Left ventricle myocardium inferior (tissue), 1 donor: ENCODE results near the gene SCAMP3. TPM values are rescaled to one million over a fixed set of nuclear protein-coding genes. Genes with fewer than 3 reads are reported as not detected.

Experiments
- DNase-seq: peaks from one replicate; pipeline ENCODE4 v3.0.0-alpha.2; 2020
- H3K27ac ChIP-seq: fragments of 200-600 bp; replicated peaks from 2 replicates; pipeline ENCODE4 v1.8.0; 2021
- H3K27me3 ChIP-seq: fragments of 200-600 bp; 2 replicates; pipeline ENCODE4 v1.8.0; 2021; ENCODE audit warnings: low read depth
- H3K36me3 ChIP-seq: fragments of 200-600 bp; 2 replicates; pipeline ENCODE4 v1.8.0; 2021
- H3K4me1 ChIP-seq: fragments of 200-600 bp; 2 replicates; pipeline ENCODE4 v1.8.0; 2021
- H3K4me3 ChIP-seq: fragments of 200-600 bp; 2 replicates; pipeline ENCODE4 v1.8.0; 2021; ENCODE audit warnings: mild to moderate bottlenecking, moderate library complexity
- H3K9me3 ChIP-seq: fragments of 200-600 bp; replicated peaks from 2 replicates; pipeline ENCODE4 v1.8.0; 2021
- intact Hi-C: fragments of 100-400 bp; cut with micrococcal nuclease; formaldehyde crosslinking; loops from one replicate; pipeline ENCODE4 v1.11.0; 2022
- total RNA-seq: library from RNA; stranded (reverse); fragmentation: NEBNext Ultra II Directional; extraction: Animal tissue kit (Norgen Biotek cat#: 25700); gene quantifications from one replicate; pipeline ENCODE4 v1.2.1, GENCODE V29; 2021
- TF ChIP-seq, protein P1 (sequence below): fragments of 200-600 bp; IDR thresholded peaks from 2 replicates; pipeline ENCODE4 v1.8.0; 2021; ENCODE audit warnings: antibody characterized with exemption, mild to moderate bottlenecking, borderline replicate concordance
- donor health status: DM: no; HTN: yes; CAD: no; lungs with severe emphysema.

The SCAMP3 gene
- total RNA-seq, 1 donor from 2014 or later = 57.1 TPM

DNA sequence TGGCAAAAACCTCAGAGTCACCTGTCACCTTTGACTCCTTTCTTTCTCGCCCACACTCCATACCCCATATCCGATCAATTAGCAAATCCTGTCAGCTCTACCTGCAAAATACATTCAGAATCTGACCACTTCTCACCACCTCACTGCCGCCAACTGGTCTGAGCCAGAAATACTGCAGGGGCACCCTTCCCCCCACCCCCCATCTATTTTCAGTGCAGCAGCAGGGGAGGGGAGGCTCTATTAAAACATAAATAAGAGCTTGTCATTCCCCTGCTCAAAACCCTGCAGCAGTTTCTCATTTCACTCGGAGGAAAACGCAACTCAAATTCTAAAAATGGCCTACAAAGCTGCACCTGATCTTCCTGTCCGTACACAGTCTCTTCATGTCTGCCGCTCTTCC is 35.2 kb upstream of the SCAMP3 start:
- no peaks in the 10 kb centered on the region for H3K9me3 ChIP-seq
- H3K27me3 ChIP-seq = peaks cover 54% of the 10 kb centered on the region
- no peak overlapping the region for H3K27ac ChIP-seq
- no peak for DNase-seq
- intact Hi-C loops = no loop called here
- peaks cover 14% of the 10 kb centered on the region for H3K4me1 ChIP-seq
- TF ChIP-seq, protein P1, sequence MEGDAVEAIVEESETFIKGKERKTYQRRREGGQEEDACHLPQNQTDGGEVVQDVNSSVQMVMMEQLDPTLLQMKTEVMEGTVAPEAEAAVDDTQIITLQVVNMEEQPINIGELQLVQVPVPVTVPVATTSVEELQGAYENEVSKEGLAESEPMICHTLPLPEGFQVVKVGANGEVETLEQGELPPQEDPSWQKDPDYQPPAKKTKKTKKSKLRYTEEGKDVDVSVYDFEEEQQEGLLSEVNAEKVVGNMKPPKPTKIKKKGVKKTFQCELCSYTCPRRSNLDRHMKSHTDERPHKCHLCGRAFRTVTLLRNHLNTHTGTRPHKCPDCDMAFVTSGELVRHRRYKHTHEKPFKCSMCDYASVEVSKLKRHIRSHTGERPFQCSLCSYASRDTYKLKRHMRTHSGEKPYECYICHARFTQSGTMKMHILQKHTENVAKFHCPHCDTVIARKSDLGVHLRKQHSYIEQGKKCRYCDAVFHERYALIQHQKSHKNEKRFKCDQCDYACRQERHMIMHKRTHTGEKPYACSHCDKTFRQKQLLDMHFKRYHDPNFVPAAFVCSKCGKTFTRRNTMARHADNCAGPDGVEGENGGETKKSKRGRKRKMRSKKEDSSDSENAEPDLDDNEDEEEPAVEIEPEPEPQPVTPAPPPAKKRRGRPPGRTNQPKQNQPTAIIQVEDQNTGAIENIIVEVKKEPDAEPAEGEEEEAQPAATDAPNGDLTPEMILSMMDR = no peak
- no peaks in the 10 kb centered on the region for H3K36me3 ChIP-seq
- no peak overlapping the region for H3K4me3 ChIP-seq

DNA sequence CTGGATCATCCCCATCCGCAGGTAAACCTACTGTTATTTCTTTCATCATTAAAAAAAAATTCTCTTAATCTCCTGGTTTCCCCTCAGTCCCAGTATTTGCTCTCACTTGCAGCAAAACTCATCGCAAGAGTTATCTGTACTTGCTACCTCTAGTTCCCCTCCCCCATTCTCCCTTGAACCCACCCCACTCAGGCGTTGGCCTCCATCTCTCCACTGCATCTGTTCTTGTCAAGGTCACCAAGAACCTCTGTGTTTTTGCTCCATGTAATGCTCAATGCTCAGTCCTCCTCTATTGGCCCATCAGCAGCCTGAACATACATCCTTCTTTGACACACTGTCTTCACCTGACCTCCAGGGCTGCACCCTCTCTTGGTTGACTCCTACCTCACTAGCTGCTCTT is 34.5 kb upstream of the SCAMP3 start:
- TF ChIP-seq, protein P1 = no peak
- H3K27me3 ChIP-seq = peaks cover 60% of the 10 kb centered on the region
- peaks cover 14% of the 10 kb centered on the region for H3K4me1 ChIP-seq
- intact Hi-C loops = no loop called here
- no peak overlapping the region for H3K4me3 ChIP-seq
- DNase-seq = no peak
- H3K9me3 ChIP-seq = no peaks in the 10 kb centered on the region
- H3K36me3 ChIP-seq = no peaks in the 10 kb centered on the region
- H3K27ac ChIP-seq = no peak overlapping the region

DNA sequence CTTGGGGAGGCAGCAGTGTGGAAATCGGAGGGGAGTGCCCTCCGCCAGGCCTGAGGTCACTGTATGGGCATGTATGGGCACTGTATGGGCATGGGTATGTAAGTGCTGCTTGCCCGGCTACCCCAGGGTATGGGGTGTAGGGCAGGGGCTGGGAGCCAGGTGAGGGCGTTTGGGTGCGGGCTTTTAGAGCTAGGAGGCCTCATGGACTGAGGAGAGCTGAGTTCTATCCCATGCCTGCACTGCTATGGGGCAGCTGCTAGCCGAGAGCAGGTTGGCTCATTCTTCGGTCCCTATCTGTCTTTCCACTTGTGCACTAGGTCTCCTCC is 33.7 kb upstream of the SCAMP3 start:
- Histone ChIP-seq H3K4me3 (no peak overlapping the region), H3K27ac (no peak overlapping the region), H3K36me3 (no peaks in the 10 kb centered on the region), H3K4me1 (peaks cover 14% of the 10 kb centered on the region), H3K27me3 (peaks cover 63% of the 10 kb centered on the region), H3K9me3 (no peaks in the 10 kb centered on the region)
- intact Hi-C loops = no loop called here
- DNase-seq = no peak
- TF ChIP-seq, protein P1 = no peak

DNA sequence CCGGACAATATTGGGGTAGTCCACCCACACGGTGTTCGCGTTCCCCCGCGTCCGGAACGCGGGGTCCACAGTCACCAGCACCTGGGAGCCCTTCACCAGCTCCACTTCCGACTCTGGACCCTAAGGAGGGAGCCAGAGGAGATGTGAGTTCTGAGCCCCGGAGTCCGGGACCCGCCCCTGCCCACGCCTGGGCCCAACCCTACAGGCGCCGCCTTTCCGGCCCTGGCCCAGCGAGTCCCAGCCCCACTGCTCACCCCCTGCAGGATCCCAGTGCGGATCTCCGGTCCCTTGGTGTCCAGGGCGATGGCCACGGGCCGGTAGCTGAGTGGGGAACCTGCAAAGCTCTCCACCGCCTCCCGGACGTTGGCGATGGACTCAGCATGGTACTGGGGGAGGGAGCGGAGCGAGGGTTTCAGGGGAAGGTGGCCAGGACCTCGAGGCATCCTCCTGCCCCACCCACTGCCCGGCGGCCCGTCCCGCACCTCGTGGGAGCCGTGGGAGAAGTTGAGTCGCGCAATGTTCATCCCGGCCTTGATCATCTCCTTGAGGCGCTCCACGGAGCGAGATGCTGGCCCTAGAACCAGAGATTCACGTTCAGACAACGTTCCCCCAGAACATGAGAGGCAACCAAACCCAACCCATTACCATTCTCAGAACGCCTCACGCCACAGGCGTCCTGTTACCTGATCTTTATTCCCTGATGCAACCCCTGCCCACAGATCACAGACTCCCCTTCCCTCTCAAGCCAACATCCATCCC is 33.2 kb upstream of the SCAMP3 start:
- H3K27ac ChIP-seq = no peak overlapping the region
- H3K4me1 ChIP-seq = peaks cover 14% of the 10 kb centered on the region
- TF ChIP-seq, protein P1 = no peak
- no peak for DNase-seq
- H3K9me3 ChIP-seq = no peaks in the 10 kb centered on the region
- peaks cover 63% of the 10 kb centered on the region for H3K27me3 ChIP-seq
- no peaks in the 10 kb centered on the region for H3K36me3 ChIP-seq
- intact Hi-C loops = no loop called here
- H3K4me3 ChIP-seq = peak overlapping the region; percentile 46

DNA sequence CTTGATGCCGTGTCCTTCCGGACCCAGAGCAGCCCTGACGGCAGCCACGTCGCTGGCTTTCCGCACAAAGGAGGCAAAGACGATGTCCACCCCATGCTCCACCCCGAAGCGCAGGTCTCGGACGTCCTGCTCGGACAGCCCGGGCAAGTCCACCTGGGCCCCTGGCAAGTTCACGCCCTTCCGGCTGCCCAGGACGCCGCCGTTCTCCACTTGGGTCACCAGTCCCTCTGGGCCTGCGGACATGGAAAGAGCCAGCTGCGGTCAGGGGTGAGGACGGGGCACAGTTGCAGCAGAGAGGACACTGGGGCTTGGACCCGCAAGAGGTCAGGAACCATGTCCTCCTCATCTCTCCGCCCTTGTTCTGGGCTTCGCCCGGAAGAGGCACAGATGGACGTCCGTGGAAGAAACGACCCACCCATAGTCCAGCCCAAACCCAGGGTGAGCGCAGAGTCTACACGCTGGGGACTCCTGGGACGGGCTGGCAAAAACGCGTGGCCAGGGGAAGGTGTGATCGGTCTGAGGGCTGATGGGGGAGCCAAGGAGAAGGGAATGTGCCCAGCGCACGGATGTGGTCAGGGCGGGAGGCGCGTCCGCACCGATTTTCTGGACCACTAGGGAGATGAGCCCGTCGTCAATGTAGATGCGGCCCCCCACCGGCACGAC is 32.5 kb upstream of the SCAMP3 start:
- Histone ChIP-seq H3K9me3 (no peaks in the 10 kb centered on the region), H3K27ac (no peak overlapping the region), H3K36me3 (no peaks in the 10 kb centered on the region), H3K4me3 (peak overlapping the region; percentile 46), H3K27me3 (peaks cover 63% of the 10 kb centered on the region), H3K4me1 (peaks cover 14% of the 10 kb centered on the region)
- intact Hi-C loops = no loop called here
- TF ChIP-seq, protein P1 = no peak
- no peak for DNase-seq
